NCI-H345 (cell line): ENCODE measurements around the gene ALDH6A1.
A peak's percentile ranks its signal among the peaks of the same experiment; 100 is the strongest.

Experiments
- DNase-seq: peaks from one replicate; lab custom pipeline; 2025; lab: John Stamatoyannopoulos, UW

The ALDH6A1 gene

GRCh38 chr14:74049876-74050495 is 34.3 kb downstream of the ALDH6A1 start:
- DNase-seq = no peak

GRCh38 chr14:74048281-74048680 is 36.0 kb downstream of the ALDH6A1 start:
- DNase-seq = no peak

- no peak for DNase-seq
Measured at GRCh38 chr14:74045522-74045921, 38.7 kb downstream of the ALDH6A1 start.

- no peak for DNase-seq
Measured at GRCh38 chr14:74042296-74042695, 42.0 kb downstream of the ALDH6A1 start.

- peak; percentile 64 for DNase-seq
Measured at GRCh38 chr14:74038020-74038859, 46.0 kb downstream of the ALDH6A1 start.

- DNase-seq = no peak
Measured at GRCh38 chr14:74035556-74035955, 48.7 kb downstream of the ALDH6A1 start.

GRCh38 chr14:74034572-74034971 is 49.7 kb downstream of the ALDH6A1 start:
- no peak for DNase-seq

- no peak for DNase-seq
Measured at GRCh38 chr14:74029136-74029535, 55.1 kb downstream of the ALDH6A1 start.

GRCh38 chr14:74022346-74022745 is 61.9 kb downstream of the ALDH6A1 start:
- no peak for DNase-seq

GRCh38 chr14:74019408-74020137 is 64.7 kb downstream of the ALDH6A1 start:
- DNase-seq = no peak

GRCh38 chr14:74018586-74019407 is 65.5 kb downstream of the ALDH6A1 start, which contains the start of the genes BBOF1 and ENTPD5:
Gene BBOF1 (plus strand): TSS chr14:74019349. CDS start chr14:74019479, 130 bp downstream.
Gene ENTPD5 (minus strand): TSS chr14:74019288. CDS start chr14:73988102, 31,186 bp downstream.
- DNase-seq = peak; percentile 90

GRCh38 chr14:74018174-74018585 is 66.1 kb downstream of the ALDH6A1 start:
- no peak for DNase-seq

- DNase-seq = no peak
Measured at GRCh38 chr14:74015963-74016362, 68.3 kb downstream of the ALDH6A1 start.

GRCh38 chr14:74015176-74015575 is 69.1 kb downstream of the ALDH6A1 start:
- no peak for DNase-seq

GRCh38 chr14:74014299-74014698 is 70.0 kb downstream of the ALDH6A1 start:
- no peak for DNase-seq

GRCh38 chr14:74008843-74009499 is 75.3 kb downstream of the ALDH6A1 start:
- no peak for DNase-seq
